Cardiac fibroblast (primary cell): ENCODE data around the gene DAPK2.

ENCODE experiments used
- DNase-seq, 2 donors: peaks; one replicate each; pipeline versions ENCODE4 v3.0.0 to v3.0.0-alpha.2; 2010; ENCODE audit warnings: low read depth in 2 of 2
- H3K4me3 ChIP-seq, 2 donors: replicated peaks in 1 of 2; 1 replicate in 1 of 2; 2 replicates in 1 of 2; pipeline ENCODE4 v1.5.1; 2011; ENCODE audit warnings: low read depth in 2 of 2, low read length in 2 of 2, mild to moderate bottlenecking in 2 of 2, moderate library complexity in 1 of 2
- CTCF ChIP-seq: IDR thresholded peaks from one replicate; pipeline ENCODE4 v1.5.1; 2011; ENCODE audit warnings: low read depth, mild to moderate bottlenecking, low read length, inconsistent platforms

The DAPK2 gene

GRCh38 chr15:63918317-63918672, 128.0 kb downstream of the DAPK2 start:
- DNase-seq, result no peak
- TF ChIP-seq CTCF, result no peak
- H3K4me3 ChIP-seq, result no peak overlapping the region

- no peak overlapping the region for H3K4me3 ChIP-seq
- no peak for TF ChIP-seq CTCF
- DNase-seq, result no peak
Observed at GRCh38 chr15:63917588-63918316, 128.5 kb downstream of the DAPK2 start.

GRCh38 chr15:63915873-63916771, 130.2 kb downstream of the DAPK2 start:
- peak; percentile 63 for TF ChIP-seq CTCF
- no peak overlapping the region for H3K4me3 ChIP-seq
- peak; percentile 53 to 55 for DNase-seq

- TF ChIP-seq CTCF, result no peak
- DNase-seq, result no peak
- no peak overlapping the region for H3K4me3 ChIP-seq
Observed at GRCh38 chr15:63915209-63915872, 130.9 kb downstream of the DAPK2 start.

GRCh38 chr15:63913786-63914315, 132.4 kb downstream of the DAPK2 start:
- no peak for DNase-seq
- no peak overlapping the region for H3K4me3 ChIP-seq
- TF ChIP-seq CTCF, result no peak

GRCh38 chr15:63913336-63913735, 132.9 kb downstream of the DAPK2 start:
- no peak for DNase-seq
- TF ChIP-seq CTCF, result no peak
- H3K4me3 ChIP-seq, result no peak overlapping the region
